ENCODE measurements around the gene EVI2B. TPM values are rescaled to one million over a fixed set of nuclear protein-coding genes. Genes with fewer than 3 reads are reported as not detected.
"Not testable (repeated sequence)": the region's sequence is repeated elsewhere in the genome, so short reads cannot be mapped to it uniquely, and the experiment has no call there.

The EVI2B gene
- polyA plus RNA-seq, 1 donor from 2014 or later = not detected

DNA sequence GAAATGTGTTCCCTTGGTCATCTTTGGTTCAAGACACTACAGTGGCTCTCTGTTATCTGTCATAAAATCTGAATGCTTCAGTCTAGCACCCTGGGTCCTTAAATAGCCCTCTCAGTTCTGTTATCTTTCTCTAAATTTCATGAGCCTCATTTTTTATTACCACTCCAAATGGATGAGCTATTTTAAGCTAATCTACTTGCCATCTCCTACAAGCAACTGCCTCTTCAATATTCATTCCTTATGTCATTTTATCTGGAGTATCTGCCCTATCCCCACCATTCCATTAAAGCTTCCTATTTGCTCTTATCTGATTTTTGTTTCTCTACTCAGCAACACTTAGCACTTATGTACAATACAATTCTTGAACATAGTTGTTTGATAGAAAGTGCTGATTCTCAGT lies 35.6 kb upstream of the EVI2B start:
- Histone ChIP-seq H3K9ac (ENCODE audit: low read length) (no peak overlapping the region), H3K9me3 (ENCODE audit: low read length) (no peaks in the 10 kb centered on the region), H3K4me2 (ENCODE audit: low read length) (no peak overlapping the region), H3K4me3 (ENCODE audit: low read length) (no peak overlapping the region), H3K79me2 (replicated peaks; ENCODE audit: insufficient read depth, low read length) (no peaks in the 10 kb centered on the region), H3K36me3 (ENCODE audit: insufficient read depth, low read length) (peaks cover 4% of the 10 kb centered on the region), H3F3A (ENCODE audit: insufficient read depth, low read length, poor library complexity, severe bottlenecking) (no peaks in the 10 kb centered on the region), H3K27me3 (ENCODE audit: insufficient read depth, low read depth, low read length) (no peaks in the 10 kb centered on the region), H4K20me1 (ENCODE audit: insufficient read depth) (no peaks in the 10 kb centered on the region), H3K9me2 (ENCODE audit: insufficient read depth, low read length) (no peaks in the 10 kb centered on the region), H2AFZ (ENCODE audit: low read depth, low read length) (no peak overlapping the region), H3K27ac (ENCODE audit: low read length) (no peak overlapping the region)
- TF ChIP-seq, protein P1, sequence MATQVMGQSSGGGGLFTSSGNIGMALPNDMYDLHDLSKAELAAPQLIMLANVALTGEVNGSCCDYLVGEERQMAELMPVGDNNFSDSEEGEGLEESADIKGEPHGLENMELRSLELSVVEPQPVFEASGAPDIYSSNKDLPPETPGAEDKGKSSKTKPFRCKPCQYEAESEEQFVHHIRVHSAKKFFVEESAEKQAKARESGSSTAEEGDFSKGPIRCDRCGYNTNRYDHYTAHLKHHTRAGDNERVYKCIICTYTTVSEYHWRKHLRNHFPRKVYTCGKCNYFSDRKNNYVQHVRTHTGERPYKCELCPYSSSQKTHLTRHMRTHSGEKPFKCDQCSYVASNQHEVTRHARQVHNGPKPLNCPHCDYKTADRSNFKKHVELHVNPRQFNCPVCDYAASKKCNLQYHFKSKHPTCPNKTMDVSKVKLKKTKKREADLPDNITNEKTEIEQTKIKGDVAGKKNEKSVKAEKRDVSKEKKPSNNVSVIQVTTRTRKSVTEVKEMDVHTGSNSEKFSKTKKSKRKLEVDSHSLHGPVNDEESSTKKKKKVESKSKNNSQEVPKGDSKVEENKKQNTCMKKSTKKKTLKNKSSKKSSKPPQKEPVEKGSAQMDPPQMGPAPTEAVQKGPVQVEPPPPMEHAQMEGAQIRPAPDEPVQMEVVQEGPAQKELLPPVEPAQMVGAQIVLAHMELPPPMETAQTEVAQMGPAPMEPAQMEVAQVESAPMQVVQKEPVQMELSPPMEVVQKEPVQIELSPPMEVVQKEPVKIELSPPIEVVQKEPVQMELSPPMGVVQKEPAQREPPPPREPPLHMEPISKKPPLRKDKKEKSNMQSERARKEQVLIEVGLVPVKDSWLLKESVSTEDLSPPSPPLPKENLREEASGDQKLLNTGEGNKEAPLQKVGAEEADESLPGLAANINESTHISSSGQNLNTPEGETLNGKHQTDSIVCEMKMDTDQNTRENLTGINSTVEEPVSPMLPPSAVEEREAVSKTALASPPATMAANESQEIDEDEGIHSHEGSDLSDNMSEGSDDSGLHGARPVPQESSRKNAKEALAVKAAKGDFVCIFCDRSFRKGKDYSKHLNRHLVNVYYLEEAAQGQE (IDR thresholded peaks at IDR 0.05; ENCODE audit: borderline replicate concordance) = no peak
- TF ChIP-seq SMC3 (conservative IDR thresholded peaks at IDR 0.05; ENCODE audit: poor library complexity) = no peak
- TF ChIP-seq, protein P2, sequence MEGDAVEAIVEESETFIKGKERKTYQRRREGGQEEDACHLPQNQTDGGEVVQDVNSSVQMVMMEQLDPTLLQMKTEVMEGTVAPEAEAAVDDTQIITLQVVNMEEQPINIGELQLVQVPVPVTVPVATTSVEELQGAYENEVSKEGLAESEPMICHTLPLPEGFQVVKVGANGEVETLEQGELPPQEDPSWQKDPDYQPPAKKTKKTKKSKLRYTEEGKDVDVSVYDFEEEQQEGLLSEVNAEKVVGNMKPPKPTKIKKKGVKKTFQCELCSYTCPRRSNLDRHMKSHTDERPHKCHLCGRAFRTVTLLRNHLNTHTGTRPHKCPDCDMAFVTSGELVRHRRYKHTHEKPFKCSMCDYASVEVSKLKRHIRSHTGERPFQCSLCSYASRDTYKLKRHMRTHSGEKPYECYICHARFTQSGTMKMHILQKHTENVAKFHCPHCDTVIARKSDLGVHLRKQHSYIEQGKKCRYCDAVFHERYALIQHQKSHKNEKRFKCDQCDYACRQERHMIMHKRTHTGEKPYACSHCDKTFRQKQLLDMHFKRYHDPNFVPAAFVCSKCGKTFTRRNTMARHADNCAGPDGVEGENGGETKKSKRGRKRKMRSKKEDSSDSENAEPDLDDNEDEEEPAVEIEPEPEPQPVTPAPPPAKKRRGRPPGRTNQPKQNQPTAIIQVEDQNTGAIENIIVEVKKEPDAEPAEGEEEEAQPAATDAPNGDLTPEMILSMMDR (IDR thresholded peaks at IDR 0.05; ENCODE audit: poor library complexity, severe bottlenecking) = no peak
- no peak for TF ChIP-seq EP300 (conservative IDR thresholded peaks at IDR 0.05; ENCODE audit: poor library complexity, severe bottlenecking)
- no peak for TF ChIP-seq MXI1 (conservative IDR thresholded peaks at IDR 0.05; ENCODE audit: poor library complexity, severe bottlenecking)
- no peak for TF ChIP-seq EZH2 (IDR thresholded peaks at IDR 0.05; ENCODE audit: borderline replicate concordance, insufficient read depth, low read length, poor library complexity, severe bottlenecking)
- TF ChIP-seq RAD21 (conservative IDR thresholded peaks at IDR 0.05) = no peak
- no peak for TF ChIP-seq TAF1 (IDR thresholded peaks at IDR 0.05; ENCODE audit: low read depth)
- no peak for TF ChIP-seq POLR2AphosphoS5 (IDR thresholded peaks at IDR 0.05)

DNA sequence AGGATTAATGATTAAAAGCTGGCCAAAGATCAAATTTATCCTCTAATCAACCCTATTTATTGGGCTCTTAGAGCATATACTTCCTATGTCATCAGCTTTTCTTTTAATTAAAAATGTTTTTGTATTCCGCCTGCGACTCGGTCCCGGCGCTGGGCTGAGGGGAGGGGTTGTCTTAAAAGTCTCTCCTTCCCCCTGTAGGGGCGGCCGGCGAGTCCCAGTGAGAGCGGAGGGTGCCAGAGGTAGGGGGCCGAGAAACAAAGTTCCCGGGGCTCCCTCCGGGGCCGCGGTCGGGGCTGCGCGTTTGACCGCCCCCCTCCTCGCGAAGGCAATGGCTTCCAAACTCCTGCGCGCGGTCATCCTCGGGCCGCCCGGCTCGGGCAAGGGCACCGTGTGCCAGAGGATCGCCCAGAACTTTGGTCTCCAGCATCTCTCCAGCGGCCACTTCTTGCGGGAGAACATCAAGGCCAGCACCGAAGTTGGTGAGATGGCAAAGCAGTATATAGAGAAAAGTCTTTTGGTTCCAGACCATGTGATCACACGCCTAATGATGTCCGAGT lies 31.4 kb upstream of the EVI2B start:
- H3F3A ChIP-seq (ENCODE audit: insufficient read depth, low read length, poor library complexity, severe bottlenecking); H3K9me2 ChIP-seq (ENCODE audit: insufficient read depth, low read length); H3K9me3 ChIP-seq (ENCODE audit: low read length); H3K27me3 ChIP-seq (ENCODE audit: insufficient read depth, low read depth, low read length); H3K9ac ChIP-seq (ENCODE audit: low read length); H3K36me3 ChIP-seq (ENCODE audit: insufficient read depth, low read length); H3K79me2 ChIP-seq (replicated peaks; ENCODE audit: insufficient read depth, low read length); H2AFZ ChIP-seq (ENCODE audit: low read depth, low read length); H3K27ac ChIP-seq (ENCODE audit: low read length); H3K4me2 ChIP-seq (ENCODE audit: low read length); H3K4me3 ChIP-seq (ENCODE audit: low read length); H4K20me1 ChIP-seq (ENCODE audit: insufficient read depth): not testable (repeated sequence)
